HL-60/S4 treated with phorbol 12-myristate 13-acetate at 8.2 ng/mL for 4 days and 3 days (cell line): Measurements from ENCODE around the gene SLC31A1.

Source experiments
- in situ Hi-C: fragments of 300-500 bp; cut with MboI; formaldehyde crosslinking; loops from 2 replicates; pipeline ENCODE4 v1.15.0; 2022; ENCODE audit warnings: low sequenced_read_pairs

Gene SLC31A1

DNA sequence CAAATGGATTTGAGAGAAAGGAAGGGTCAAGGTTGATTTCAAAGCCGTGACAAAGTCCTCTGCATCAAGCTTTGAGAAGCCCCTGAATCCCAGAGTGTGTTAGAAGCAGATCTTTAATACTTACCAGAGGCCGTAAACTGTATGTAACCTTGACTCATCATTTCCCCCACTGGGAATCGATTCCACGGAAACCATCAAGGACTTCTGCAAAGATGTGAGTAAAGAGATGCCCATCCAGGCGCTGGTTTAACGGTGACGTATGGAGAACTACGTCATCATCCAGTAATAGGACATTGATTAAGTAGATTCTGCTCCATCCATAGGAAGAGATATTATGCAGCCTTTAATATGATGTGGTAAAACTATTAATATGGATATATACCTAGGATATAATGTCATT lies 80.2 kb downstream of the SLC31A1 start:
- in situ Hi-C loops, result loop anchor here (25.0 kb wide), 1 partner anchor 361 kb away; no protein-coding TSS in a partner anchor

DNA sequence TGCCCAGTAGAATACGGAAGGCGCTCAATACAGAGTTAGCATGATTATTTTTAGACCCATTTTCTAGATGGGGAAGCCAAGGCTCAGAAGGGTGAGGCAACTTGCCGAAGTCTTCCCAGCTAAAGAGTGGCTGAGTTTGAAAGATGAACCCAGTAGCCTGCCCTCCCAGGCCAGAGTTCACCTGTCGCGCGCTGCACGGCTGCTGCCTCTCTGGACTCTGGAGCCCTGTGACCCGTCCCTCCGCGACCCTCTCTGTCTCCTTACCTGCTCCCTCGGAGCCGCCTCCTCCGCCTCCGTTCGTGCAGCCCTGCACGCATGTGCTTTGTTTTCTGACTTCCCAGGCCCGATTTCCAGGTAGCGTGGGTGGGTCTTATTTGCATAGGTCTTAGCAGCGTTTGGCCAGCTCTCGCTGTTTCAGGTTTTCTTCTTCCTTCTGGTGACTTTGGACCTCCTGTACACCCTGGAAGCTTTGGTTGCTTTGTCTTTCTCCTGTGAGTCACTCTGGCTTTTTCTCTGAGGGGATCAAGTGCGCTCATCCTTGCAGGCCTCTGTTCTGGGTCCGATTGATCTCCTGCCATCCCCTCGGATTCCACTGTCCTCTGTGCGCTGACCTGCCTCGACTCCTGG lies 81.6 kb downstream of the SLC31A1 start, which contains the start of gene RNF183:
Gene RNF183 (minus strand): TSS at position 585 of the 627 bp plus-strand sequence. CDS start 5,192 bp downstream, outside the sequence.
- in situ Hi-C loops, result loop anchor here (25.0 kb wide), 1 partner anchor 359 kb away; no protein-coding TSS in a partner anchor

GRCh38 chr9:113306566-113306965 lies 85.2 kb downstream of the SLC31A1 start:
- in situ Hi-C loops, result loop anchor here (25.0 kb wide), 1 partner anchor 356 kb away; no protein-coding TSS in a partner anchor

DNA sequence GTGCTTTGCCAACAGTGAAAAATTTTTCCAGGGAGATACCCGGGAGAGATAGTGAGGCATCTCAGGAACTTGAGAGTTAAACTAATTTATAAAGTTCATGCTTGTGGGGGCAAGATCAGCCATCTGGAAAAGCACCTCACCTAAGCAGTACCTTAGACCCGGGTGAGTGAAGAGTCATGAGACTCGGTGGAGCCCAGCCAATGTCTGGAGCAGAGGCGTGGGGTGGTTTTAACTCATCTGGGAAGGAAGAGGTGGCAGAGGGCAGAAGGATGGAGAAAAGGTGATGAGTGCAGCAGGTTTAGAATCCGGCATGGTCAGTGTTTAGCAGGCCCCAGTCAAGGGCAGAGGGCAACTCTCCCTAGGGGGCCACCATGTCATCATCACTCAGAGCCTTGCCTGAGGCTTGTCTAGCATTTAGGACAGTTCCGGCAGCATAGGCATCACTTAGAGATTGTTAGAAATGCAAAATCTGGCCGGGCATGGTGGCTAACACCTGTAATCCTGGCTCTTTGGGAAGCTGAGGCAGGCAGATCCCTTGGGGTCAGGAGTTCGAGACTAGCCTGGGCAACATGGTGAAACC lies 86.1 kb downstream of the SLC31A1 start:
- in situ Hi-C loops, result loop anchor here (25.0 kb wide), 1 partner anchor 355 kb away; no protein-coding TSS in a partner anchor

DNA sequence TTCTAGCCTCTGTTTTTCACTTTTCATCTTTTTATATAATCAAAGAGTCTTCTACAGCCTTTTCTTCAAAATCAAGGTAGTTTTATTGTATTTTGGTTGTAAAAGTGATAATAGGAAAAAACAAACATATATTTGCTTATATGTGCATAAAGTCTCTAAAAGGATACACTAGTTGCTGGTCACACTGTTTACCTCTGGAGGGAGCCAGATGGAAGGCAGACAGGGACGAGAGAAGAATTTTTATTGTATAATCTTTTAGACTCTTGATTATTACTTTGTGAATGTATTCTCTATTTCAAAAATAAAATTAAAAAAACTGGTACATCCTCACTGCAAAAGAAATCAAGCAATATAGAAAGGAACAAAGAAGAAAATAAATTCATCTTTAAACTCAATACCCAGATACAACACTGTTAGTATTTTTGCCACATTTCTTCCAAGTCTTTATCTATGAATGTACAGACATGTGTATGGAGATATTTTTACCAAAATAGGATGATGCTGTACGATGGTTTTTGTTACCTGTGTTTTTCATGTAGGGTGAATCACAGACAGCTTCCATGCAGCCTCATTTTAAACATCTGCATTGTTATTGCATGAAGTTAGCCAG lies 88.0 kb downstream of the SLC31A1 start:
- in situ Hi-C loops, result loop anchor here (25.0 kb wide), 1 partner anchor 353 kb away; no protein-coding TSS in a partner anchor

DNA sequence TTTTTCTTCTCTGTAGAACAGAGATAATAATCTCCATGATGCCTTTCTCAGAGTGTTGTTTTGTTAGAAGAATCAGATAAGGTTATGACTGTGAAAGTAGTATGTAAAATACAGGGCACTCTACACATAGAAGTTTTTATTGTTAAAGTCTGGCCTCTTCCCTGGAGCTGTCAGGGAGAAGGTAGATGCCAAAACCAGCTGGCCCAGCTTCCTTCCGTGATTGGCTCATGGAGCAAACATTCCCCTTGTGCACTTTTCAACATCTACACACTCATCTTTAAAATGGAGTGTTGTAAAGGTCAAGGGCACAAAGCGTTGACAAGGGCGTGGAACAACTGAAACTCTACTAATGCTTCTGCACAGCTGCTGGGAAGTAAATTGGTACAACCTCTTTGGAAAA lies 89.2 kb downstream of the SLC31A1 start:
- in situ Hi-C loops, result loop anchor here (25.0 kb wide), 1 partner anchor 352 kb away; no protein-coding TSS in a partner anchor

DNA sequence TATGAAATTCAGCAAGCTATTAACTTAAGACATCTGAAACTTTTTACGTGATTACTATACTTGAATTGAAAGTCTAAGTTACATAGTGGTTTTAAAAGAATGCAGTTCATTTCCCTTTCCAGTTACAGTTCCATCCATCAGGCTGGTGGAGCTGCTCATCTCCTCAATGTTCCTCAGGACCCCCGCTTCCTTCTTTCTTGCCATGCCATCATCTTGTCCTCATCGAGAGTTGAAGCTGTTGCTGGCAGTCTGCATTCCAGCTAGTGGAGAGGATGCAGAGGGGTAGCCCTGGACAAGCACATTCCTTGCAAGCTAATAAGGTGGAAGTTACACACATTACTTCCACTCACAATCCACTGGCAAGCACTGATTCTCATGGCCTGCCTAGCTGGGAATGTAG lies 90.6 kb downstream of the SLC31A1 start:
- in situ Hi-C loops, result loop anchor here (25.0 kb wide), 1 partner anchor 350 kb away; no protein-coding TSS in a partner anchor

DNA sequence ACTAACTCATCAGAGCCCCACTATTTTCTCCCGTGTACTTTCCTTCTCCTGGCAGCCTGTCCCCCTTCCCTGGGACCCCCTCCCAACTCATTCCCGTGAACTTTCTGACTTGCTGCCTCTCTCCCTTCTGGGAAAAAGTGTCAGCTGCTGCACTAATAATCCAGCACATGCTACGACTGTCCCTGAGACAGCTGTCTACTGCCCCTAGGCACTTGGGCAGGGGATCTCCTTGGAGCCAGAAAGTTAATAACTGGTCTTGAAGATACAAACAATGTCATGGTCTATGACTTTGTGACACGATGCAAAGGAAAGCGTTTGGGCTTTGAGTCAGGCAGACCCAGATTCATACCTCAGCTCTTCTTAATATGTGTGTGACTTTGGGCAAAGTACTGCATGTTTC lies 91.9 kb downstream of the SLC31A1 start:
- in situ Hi-C loops, result loop anchor here (25.0 kb wide), 1 partner anchor 349 kb away; no protein-coding TSS in a partner anchor
